GM12892 (cell line): Measurements from ENCODE around the gene PSME4.

ENCODE experiments used
- POLR2A ChIP-seq: IDR thresholded peaks from 2 replicates; pipeline ENCODE4 v1.6.1; 2011; ENCODE audit warnings: low read depth, low read length, control low read depth
- POLR2AphosphoS5 ChIP-seq: IDR thresholded peaks from 2 replicates; pipeline ENCODE4 v1.6.1; 2011; ENCODE audit warnings: low read depth, low read length, control low read depth

DNA sequence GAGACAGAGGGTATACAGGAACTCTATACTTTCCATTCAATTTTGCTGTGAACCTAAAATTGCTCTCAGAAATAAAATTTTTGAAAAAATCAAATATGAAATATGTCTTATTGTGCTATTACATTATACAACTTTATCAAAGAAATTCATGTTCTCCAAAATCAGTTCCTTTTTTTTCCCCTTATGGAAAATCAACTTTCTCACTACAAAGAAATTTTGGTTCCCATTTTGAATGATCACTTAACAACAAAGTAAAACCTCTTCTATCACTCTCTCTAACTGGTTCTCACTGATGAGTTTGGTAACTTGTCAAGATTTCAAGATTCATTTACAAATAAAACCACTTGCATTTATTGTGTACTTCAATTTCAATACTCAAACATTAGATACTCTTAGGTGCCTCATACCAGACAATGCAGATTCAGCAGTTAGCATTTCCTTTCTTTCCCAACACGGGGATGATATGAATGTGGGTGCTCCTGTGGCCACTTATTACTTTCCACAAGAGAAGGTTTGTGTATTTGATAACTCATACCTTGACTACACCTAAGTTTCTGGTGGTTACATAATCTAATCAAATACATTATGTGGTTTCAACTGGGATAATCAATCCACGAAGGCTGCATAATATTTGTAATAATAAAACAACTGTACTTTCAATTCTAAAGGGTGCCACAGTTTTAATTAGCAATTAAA, 6.4 kb downstream of the PSME4 start:
- TF ChIP-seq POLR2AphosphoS5 (no peak), POLR2A (no peak)
